ENCODE results near the gene TSPY8.
"Not testable (repeated sequence)": the region's sequence is repeated elsewhere in the genome, so short reads cannot be mapped to it uniquely, and the experiment has no call there.

TSPY8 gene

DNA sequence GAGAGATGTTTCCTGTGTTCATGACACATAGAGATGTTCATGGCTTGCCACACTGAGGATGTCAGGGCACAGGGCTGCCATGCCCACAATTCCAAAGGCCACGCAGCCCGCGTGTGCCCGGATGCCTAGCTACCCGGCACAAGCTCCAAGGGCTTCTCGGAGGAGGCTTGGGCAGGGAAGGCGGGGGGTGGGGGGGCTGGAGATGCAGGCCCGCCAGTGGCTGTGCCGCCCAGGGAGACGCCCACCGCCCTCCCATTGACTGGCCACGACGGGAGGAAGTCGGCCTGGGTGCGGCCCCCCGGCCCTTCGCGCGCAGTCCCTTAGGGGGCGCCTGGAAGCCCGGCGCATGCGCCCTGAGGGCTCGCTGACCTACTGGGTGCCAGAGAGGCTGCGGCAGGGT lies at the start of gene TSPY8:
TSS of gene TSPY8 (plus strand) at position 301 of the 400 bp plus-strand sequence. CDS start at position 347, 46 bp downstream.
- intact Hi-C loops (cut with DNase I); DNase-seq: not testable (repeated sequence)

DNA sequence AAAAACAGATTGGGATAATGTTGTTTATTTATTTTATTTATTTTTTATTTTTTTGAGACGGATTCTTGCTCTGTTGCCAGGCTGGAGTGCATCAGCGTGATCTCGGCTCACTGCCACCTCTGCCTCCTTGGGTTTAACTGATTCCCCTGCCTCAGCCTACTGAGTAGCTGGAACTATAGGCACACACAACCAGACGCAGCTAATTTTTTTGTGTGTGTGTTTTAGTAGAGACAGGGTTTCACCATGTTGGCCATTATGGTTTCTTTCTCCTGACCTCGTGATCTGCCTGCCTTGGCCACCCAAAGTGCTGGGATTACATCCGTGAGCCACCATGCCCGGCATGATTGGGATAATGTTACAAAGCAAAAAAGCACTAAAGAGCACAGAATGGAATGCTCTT lies 36.6 kb upstream of the TSPY8 start:
- intact Hi-C loops (cut with DNase I) = no loop called here
- DNase-seq = no peak

- intact Hi-C loops (cut with DNase I); DNase-seq: not testable (repeated sequence)
These were observed 20.4 kb upstream of the TSPY8 start, which contains the start of gene TSPY4 for GRCh38 chrY:9337164-9337563. TSS of gene TSPY4 (plus strand) at chrY:9337464. CDS start at chrY:9337510, 46 bp downstream.

GRCh38 chrY:9396527-9396926 lies 38.9 kb downstream of the TSPY8 start:
- DNase-seq = peak in 7 of 42 donors; percentile 0 to 31 (median 7)
- intact Hi-C loops (cut with DNase I) = not testable (repeated sequence)

DNA sequence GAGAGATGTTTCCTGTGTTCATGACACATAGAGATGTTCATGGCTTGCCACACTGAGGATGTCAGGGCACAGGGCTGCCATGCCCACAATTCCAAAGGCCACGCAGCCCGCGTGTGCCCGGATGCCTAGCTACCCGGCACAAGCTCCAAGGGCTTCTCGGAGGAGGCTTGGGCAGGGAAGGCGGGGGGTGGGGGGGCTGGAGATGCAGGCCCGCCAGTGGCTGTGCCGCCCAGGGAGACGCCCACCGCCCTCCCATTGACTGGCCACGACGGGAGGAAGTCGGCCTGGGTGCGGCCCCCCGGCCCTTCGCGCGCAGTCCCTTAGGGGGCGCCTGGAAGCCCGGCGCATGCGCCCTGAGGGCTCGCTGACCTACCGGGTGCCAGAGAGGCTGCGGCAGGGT lies 40.5 kb downstream of the TSPY8 start, which contains the start of gene TSPY3:
TSS of gene TSPY3 (plus strand) at position 301 of the 400 bp plus-strand sequence. CDS start at position 347, 46 bp downstream.
- DNase-seq; intact Hi-C loops (cut with DNase I): not testable (repeated sequence)

Measured in head of caudate nucleus (tissue), 42 donors.